ENCODE data around the gene MACROH2A1. TPM values are rescaled to one million over a fixed set of nuclear protein-coding genes. Genes with fewer than 3 reads are reported as not detected.

Gene MACROH2A1
- total RNA-seq, 4 donors from 2014 or later = 164 to 268 (median 170) TPM

DNA sequence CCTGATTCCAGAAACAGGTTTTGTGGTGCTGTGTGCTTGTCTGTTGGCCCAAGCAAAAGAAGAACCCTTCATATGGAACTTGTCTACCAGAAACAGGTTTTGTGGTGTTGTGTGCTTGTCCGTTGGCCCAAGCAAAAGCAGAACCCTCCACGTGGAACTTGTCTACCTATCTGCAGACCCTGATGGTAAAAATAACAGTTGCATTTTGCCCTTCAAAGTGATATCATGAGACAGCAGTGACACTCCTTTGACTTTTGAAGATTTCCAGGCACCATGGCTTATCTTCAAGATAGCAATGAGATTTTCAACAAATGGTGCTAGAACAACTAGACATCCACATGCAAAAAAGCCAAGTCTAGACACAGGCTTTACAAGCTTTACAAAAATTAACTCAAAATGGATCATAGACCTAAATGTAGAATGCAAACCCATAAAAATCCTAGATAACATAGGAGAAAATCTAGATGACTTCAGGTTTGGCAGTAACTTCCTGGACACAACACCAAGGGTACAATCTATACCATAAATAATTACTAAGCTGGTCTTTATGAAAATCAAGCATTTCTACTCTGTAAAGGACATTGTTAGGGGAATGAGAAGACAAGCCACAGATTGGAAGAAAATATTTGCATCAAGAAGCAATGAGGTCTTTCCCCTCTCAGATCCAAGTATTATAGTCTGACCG is 16.8 kb downstream of the MACROH2A1 start:
- H3K4me1 ChIP-seq = peaks cover 0 to 54% (median 13%) of the 10 kb centered on the region in 4 donors
- H3K9me3 ChIP-seq = no peaks in the 10 kb centered on the region
- DNase-seq (ENCODE audit: low spot score in 2 of 2) = no peak
- H3K27me3 ChIP-seq = no peaks in the 10 kb centered on the region
- H3K27ac ChIP-seq = no peak overlapping the region
- H3K36me3 ChIP-seq = peaks cover 0 to 95% (median 0%) of the 10 kb centered on the region in 3 donors
- no peak for TF ChIP-seq POLR2A (IDR thresholded peaks at IDR 0.05)
- TF ChIP-seq CTCF (IDR thresholded peaks at IDR 0.05) = no peak
- TF ChIP-seq EP300 (IDR thresholded peaks at IDR 0.05) = no peak
- WGBS, 2 donors = 86 to 92% methylated on average over 3 of the region's 3 CpGs
- no peak overlapping the region for H3K4me3 ChIP-seq

GRCh38 chr5:135379046-135379654 is 19.9 kb downstream of the MACROH2A1 start:
- TF ChIP-seq CTCF (IDR thresholded peaks at IDR 0.05) (no peak), POLR2A (IDR thresholded peaks at IDR 0.05) (no peak), EP300 (IDR thresholded peaks at IDR 0.05) (no peak)
- DNase-seq (ENCODE audit: low spot score in 2 of 2) = no peak
- Histone ChIP-seq H3K36me3 (peaks cover 0 to 91% (median 0%) of the 10 kb centered on the region in 3 donors), H3K27ac (no peak overlapping the region), H3K9me3 (no peaks in the 10 kb centered on the region), H3K4me1 (peaks cover 0 to 29% (median 3%) of the 10 kb centered on the region in 4 donors), H3K27me3 (no peaks in the 10 kb centered on the region), H3K4me3 (no peak overlapping the region)
- 72 to 76% methylated on average over 7 of the region's 7 CpGs for WGBS, 2 donors

- Histone ChIP-seq H3K9me3 (no peaks in the 10 kb centered on the region), H3K36me3 (peaks cover 0 to 92% (median 0%) of the 10 kb centered on the region in 3 donors), H3K27me3 (no peaks in the 10 kb centered on the region), H3K4me3 (no peak overlapping the region), H3K4me1 (peaks cover 0 to 35% (median 3%) of the 10 kb centered on the region in 4 donors), H3K27ac (peak overlapping the region in 1 of 4 donors; percentile 11)
- no peak for DNase-seq (ENCODE audit: low spot score in 2 of 2)
- WGBS, 2 donors = 75 to 80% methylated on average over 17 of the region's 17 CpGs
- TF ChIP-seq POLR2A (IDR thresholded peaks at IDR 0.05) (no peak), EP300 (IDR thresholded peaks at IDR 0.05) (no peak), CTCF (IDR thresholded peaks at IDR 0.05) (no peak)
These were observed 21.0 kb downstream of the MACROH2A1 start for GRCh38 chr5:135377751-135378680.

GRCh38 chr5:135376961-135377624 is 21.9 kb downstream of the MACROH2A1 start:
- no peak for DNase-seq (ENCODE audit: low spot score in 2 of 2)
- Histone ChIP-seq H3K27me3 (no peaks in the 10 kb centered on the region), H3K36me3 (peaks cover 0 to 90% (median 0%) of the 10 kb centered on the region in 3 donors), H3K4me3 (no peak overlapping the region), H3K27ac (no peak overlapping the region), H3K9me3 (no peaks in the 10 kb centered on the region), H3K4me1 (peaks cover 0 to 43% (median 3%) of the 10 kb centered on the region in 4 donors)
- no peak for TF ChIP-seq EP300 (IDR thresholded peaks at IDR 0.05)
- no peak for TF ChIP-seq CTCF (IDR thresholded peaks at IDR 0.05)
- no peak for TF ChIP-seq POLR2A (IDR thresholded peaks at IDR 0.05)
- 64% methylated on average over 13 of the region's 13 CpGs for WGBS, 2 donors
